Measurements from ENCODE around the gene DUSP7. TPM values are rescaled to one million over a fixed set of nuclear protein-coding genes. Genes with fewer than 3 reads are reported as not detected.

Gene DUSP7
- total and polyA plus RNA-seq, 9 of the 15 experiments (the other 6 are each of a cell fraction or from before 2014, with no cell fraction given), result 0.45 to 15.8 (median 8.2) TPM

GRCh38 chr3:52082951-52083350 lies 26.6 kb upstream of the DUSP7 start:
- no peak for ATAC-seq
- Histone ChIP-seq H3K4me1 (replicated peaks in 1 of 2; ENCODE audit: control insufficient read depth in 2 of 2, insufficient read depth in 2 of 2, low read length in 2 of 2) (peaks cover 28 to 56% of the 10 kb centered on the region in 2 experiments), H3K4me3 (no peak overlapping the region), H3K27me3 (ENCODE audit: control insufficient read depth in 2 of 2, insufficient read depth in 2 of 2, low read length in 2 of 2) (no peaks in the 10 kb centered on the region), H3K9me3 (replicated peaks; ENCODE audit: control insufficient read depth, insufficient read depth, low read depth, low read length) (no peaks in the 10 kb centered on the region), H3K27ac (ENCODE audit: extremely low read depth, low read depth, low read length) (no peak overlapping the region), H2AFZ (ENCODE audit: low read depth, low read length) (no peak overlapping the region), H3K4me2 (ENCODE audit: insufficient read depth, low read length) (no peak overlapping the region), H3K36me3 (ENCODE audit: control insufficient read depth, insufficient read depth, low read length) (peaks cover 8% of the 10 kb centered on the region; the same call in 1 of the 3 replicates), H3K9ac (ENCODE audit: insufficient read depth in 1 of 2, low read depth in 2 of 2, low read length in 2 of 2) (peak overlapping the region in 1 of 2 experiments; percentile 52; a peak in 1 of 4 replicates), H3K9me1 (ENCODE audit: control insufficient read depth, insufficient read depth, low read length) (no peaks in the 10 kb centered on the region), H4K20me1 (replicated peaks; ENCODE audit: control insufficient read depth, insufficient read depth, low read length) (no peaks in the 10 kb centered on the region), H3K79me2 (ENCODE audit: control insufficient read depth, insufficient read depth, low read length) (no peaks in the 10 kb centered on the region)
- TF ChIP-seq MAFK (IDR thresholded peaks at IDR 0.05; ENCODE audit: low read length) (no peak), KLF10 (CRISPR knock-in tag; IDR thresholded peaks at IDR 0.05) (no peak), MAZ (CRISPR knock-in tag; conservative IDR thresholded peaks at IDR 0.05 in 1 of 2, IDR thresholded peaks at IDR 0.05 in 1 of 2) (no peak), ZFPM2 (CRISPR knock-in tag; IDR thresholded peaks at IDR 0.05) (no peak), SREBF1 (IDR thresholded peaks at IDR 0.05; ENCODE audit: borderline replicate concordance, low read depth, low read length) (no peak), BCOR (IDR thresholded peaks at IDR 0.05) (no peak), DIDO1 (tag; IDR thresholded peaks at IDR 0.05; ENCODE audit: low read depth) (no peak), MBD2 (IDR thresholded peaks at IDR 0.05; ENCODE audit: borderline replicate concordance, low read depth) (no peak), RBBP5 (IDR thresholded peaks at IDR 0.05; ENCODE audit: borderline replicate concordance, insufficient read depth, low read length, poor library complexity, severe bottlenecking) (no peak), BRF1 (IDR thresholded peaks at IDR 0.05; ENCODE audit: borderline replicate concordance, extremely low read depth, insufficient read length) (no peak), BCL6 (CRISPR knock-in tag; IDR thresholded peaks at IDR 0.05) (no peak), TAF1 (IDR thresholded peaks at IDR 0.05; ENCODE audit: control insufficient read depth, extremely low read depth, insufficient read depth, low read length, severe bottlenecking) (no peak), HDGF (IDR thresholded peaks at IDR 0.05) (no peak), ZNF518B (CRISPR knock-in tag; IDR thresholded peaks at IDR 0.05) (no peak), BACH1 (tag; IDR thresholded peaks at IDR 0.05) (no peak)
- TF ChIP-seq, protein P1, sequence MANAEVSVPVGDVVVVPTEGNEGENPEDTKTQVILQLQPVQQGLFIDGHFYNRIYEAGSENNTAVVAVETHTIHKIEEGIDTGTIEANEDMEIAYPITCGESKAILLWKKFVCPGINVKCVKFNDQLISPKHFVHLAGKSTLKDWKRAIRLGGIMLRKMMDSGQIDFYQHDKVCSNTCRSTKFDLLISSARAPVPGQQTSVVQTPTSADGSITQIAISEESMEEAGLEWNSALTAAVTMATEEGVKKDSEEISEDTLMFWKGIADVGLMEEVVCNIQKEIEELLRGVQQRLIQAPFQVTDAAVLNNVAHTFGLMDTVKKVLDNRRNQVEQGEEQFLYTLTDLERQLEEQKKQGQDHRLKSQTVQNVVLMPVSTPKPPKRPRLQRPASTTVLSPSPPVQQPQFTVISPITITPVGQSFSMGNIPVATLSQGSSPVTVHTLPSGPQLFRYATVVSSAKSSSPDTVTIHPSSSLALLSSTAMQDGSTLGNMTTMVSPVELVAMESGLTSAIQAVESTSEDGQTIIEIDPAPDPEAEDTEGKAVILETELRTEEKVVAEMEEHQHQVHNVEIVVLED (CRISPR knock-in tag; IDR thresholded peaks at IDR 0.05), result no peak
- TF ChIP-seq, protein P2, sequence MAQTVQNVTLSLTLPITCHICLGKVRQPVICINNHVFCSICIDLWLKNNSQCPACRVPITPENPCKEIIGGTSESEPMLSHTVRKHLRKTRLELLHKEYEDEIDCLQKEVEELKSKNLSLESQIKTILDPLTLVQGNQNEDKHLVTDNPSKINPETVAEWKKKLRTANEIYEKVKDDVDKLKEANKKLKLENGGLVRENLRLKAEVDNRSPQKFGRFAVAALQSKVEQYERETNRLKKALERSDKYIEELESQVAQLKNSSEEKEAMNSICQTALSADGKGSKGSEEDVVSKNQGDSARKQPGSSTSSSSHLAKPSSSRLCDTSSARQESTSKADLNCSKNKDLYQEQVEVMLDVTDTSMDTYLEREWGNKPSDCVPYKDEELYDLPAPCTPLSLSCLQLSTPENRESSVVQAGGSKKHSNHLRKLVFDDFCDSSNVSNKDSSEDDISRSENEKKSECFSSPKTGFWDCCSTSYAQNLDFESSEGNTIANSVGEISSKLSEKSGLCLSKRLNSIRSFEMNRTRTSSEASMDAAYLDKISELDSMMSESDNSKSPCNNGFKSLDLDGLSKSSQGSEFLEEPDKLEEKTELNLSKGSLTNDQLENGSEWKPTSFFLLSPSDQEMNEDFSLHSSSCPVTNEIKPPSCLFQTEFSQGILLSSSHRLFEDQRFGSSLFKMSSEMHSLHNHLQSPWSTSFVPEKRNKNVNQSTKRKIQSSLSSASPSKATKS (CRISPR knock-in tag; IDR thresholded peaks at IDR 0.05), result no peak
- no peak for DNase-seq (ENCODE audit: extremely low read depth in 1 of 4, low spot score in 3 of 4)
- ChIA-PET CTCF (ENCODE audit: low intra/inter-chr PET ratio) (no interaction called here), POLR2A (interaction anchor here (0.9 kb wide), 1 partner anchor 14 kb away, joined by 3 read pairs; no protein-coding TSS in a partner anchor)
- in situ Hi-C loops (cut with MboI), result no loop called here
- no peak for FAIRE-seq
- 86% methylated on average over 8 of the region's 8 CpGs for WGBS (ENCODE audit: insufficient coverage, low coverage, missing lambda C conversion rate)
- BruUV-seq (replicated peaks), result no TSS peak
- intact Hi-C loops (cut with micrococcal nuclease), result no loop called here
